ENCODE measurements around the gene CBLC.

Gene CBLC

GRCh38 chr19:44794610-44795009 is 16.9 kb downstream of the CBLC start:
- CTCF ChIA-PET = interaction anchor here (0.8 to 2.8 kb wide), 5 partner anchors 10 to 71 kb away, joined by 3 to 22 read pairs (median 5); partner anchors contain the start of gene NECTIN2
- TF ChIP-seq TCF7L2 (IDR thresholded peaks at IDR 0.05; ENCODE audit: borderline replicate concordance, low read depth, low read length) = no peak
- TF ChIP-seq OSR2 (tag by site-specific recombination; IDR thresholded peaks at IDR 0.05) = no peak
- no peak for TF ChIP-seq ZNF488 (tag by site-specific recombination; IDR thresholded peaks at IDR 0.05)
- TF ChIP-seq ZNF623 (tag by site-specific recombination; IDR thresholded peaks at IDR 0.05) = peak; percentile 91
- TF ChIP-seq ZNF184 (tag by site-specific recombination; IDR thresholded peaks at IDR 0.05) = no peak
- no peak for TF ChIP-seq GFI1B (tag by site-specific recombination; IDR thresholded peaks at IDR 0.05)
- no peak for TF ChIP-seq ZNF660 (tag by site-specific recombination; IDR thresholded peaks at IDR 0.05)
- H3K36me3 ChIP-seq (ENCODE audit: control insufficient read depth in 2 of 2, insufficient read depth in 1 of 2, low read length in 2 of 2) = no peaks in the 10 kb centered on the region
- H3K9me3 ChIP-seq (ENCODE audit: control insufficient read depth, insufficient read depth, low read depth, low read length) = no peaks in the 10 kb centered on the region
- POLR2A ChIA-PET = interaction anchor here (0.7 kb wide), 2 partner anchors 164 to 1257 kb away, joined by 3 to 4 read pairs; no protein-coding TSS in a partner anchor
- H3K4me1 ChIP-seq (ENCODE audit: control insufficient read depth, insufficient read depth, low read length) = no peaks in the 10 kb centered on the region; the same call in 1 of the 2 replicates
- no peak overlapping the region for H3K4me3 ChIP-seq (ENCODE audit: low read depth, low read length)
- H3K27ac ChIP-seq (ENCODE audit: extremely low read depth, low read depth, low read length) = no peak overlapping the region

DNA sequence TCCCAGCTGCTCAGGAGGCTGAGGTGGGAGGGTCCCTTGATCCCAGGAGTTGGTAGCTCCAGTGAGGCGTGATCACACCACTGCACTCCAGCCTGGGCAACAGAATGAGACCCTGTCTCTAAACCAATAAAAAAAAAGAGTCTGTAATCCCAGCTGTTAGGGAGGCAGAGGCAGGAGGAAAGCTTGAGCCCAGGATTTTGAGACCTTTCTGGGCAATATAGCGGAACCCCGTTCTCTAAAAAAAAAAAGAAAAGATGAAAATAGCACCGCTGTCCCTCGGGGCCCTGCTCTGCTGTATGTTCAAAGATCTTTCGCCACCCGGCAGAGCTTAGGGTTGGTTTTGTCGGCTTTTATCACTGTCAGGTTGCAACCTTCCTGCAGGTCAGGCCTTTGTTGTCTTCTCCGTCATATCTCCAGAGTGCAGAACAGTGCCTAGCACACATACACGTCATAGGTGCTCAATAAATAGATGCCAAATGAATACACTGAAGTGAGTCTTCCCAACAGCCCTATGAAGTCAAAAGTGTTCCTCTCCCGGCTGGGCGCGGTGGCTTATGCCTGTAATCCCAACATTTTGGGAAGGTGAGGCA is 17.8 kb downstream of the CBLC start:
- Histone ChIP-seq H3K9me3 (ENCODE audit: control insufficient read depth, insufficient read depth, low read depth, low read length) (no peaks in the 10 kb centered on the region), H3K4me1 (ENCODE audit: control insufficient read depth, insufficient read depth, low read length) (no peaks in the 10 kb centered on the region; the same call in 1 of the 2 replicates), H3K4me3 (ENCODE audit: low read depth, low read length) (no peak overlapping the region), H3K27ac (ENCODE audit: extremely low read depth, low read depth, low read length) (no peak overlapping the region), H3K36me3 (ENCODE audit: control insufficient read depth in 2 of 2, insufficient read depth in 1 of 2, low read length in 2 of 2) (no peaks in the 10 kb centered on the region)
- TF ChIP-seq, protein P1, sequence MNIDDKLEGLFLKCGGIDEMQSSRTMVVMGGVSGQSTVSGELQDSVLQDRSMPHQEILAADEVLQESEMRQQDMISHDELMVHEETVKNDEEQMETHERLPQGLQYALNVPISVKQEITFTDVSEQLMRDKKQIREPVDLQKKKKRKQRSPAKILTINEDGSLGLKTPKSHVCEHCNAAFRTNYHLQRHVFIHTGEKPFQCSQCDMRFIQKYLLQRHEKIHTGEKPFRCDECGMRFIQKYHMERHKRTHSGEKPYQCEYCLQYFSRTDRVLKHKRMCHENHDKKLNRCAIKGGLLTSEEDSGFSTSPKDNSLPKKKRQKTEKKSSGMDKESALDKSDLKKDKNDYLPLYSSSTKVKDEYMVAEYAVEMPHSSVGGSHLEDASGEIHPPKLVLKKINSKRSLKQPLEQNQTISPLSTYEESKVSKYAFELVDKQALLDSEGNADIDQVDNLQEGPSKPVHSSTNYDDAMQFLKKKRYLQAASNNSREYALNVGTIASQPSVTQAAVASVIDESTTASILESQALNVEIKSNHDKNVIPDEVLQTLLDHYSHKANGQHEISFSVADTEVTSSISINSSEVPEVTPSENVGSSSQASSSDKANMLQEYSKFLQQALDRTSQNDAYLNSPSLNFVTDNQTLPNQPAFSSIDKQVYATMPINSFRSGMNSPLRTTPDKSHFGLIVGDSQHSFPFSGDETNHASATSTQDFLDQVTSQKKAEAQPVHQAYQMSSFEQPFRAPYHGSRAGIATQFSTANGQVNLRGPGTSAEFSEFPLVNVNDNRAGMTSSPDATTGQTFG (tag by site-specific recombination; IDR thresholded peaks at IDR 0.05; ENCODE audit: borderline replicate concordance) = no peak
- TF ChIP-seq ZNF184 (tag by site-specific recombination; IDR thresholded peaks at IDR 0.05) (no peak), ZNF488 (tag by site-specific recombination; IDR thresholded peaks at IDR 0.05) (no peak), GLIS2 (tag by site-specific recombination; IDR thresholded peaks at IDR 0.05) (no peak), ZNF174 (tag by site-specific recombination; IDR thresholded peaks at IDR 0.05) (no peak), SP2 (tag by site-specific recombination; IDR thresholded peaks at IDR 0.05) (no peak), TRIM28 (IDR thresholded peaks at IDR 0.05; ENCODE audit: borderline replicate concordance, low read length) (no peak), GLIS1 (tag by site-specific recombination; IDR thresholded peaks at IDR 0.05) (no peak), ZNF530 (tag by site-specific recombination; IDR thresholded peaks at IDR 0.05; ENCODE audit: low read depth) (no peak), ZNF114 (tag by site-specific recombination; IDR thresholded peaks at IDR 0.05) (no peak), ZNF510 (tag by site-specific recombination; IDR thresholded peaks at IDR 0.05; ENCODE audit: insufficient replicate concordance) (no peak), OVOL3 (tag by site-specific recombination; IDR thresholded peaks at IDR 0.05) (no peak), ZNF629 (tag by site-specific recombination; IDR thresholded peaks at IDR 0.05) (no peak), YY2 (tag by site-specific recombination; IDR thresholded peaks at IDR 0.05) (no peak)
- POLR2A ChIA-PET = interaction anchor here (0.7 kb wide), 1 partner anchor 165 kb away, joined by 3 read pairs; no protein-coding TSS in a partner anchor
- CTCF ChIA-PET = interaction anchor here (0.8 to 2.8 kb wide), 7 partner anchors 11 to 106 kb away, joined by 3 to 22 read pairs (median 5); partner anchors contain the start of gene NECTIN2
